Measurements from ENCODE around the gene LUM.

- TF ChIP-seq, protein P1, sequence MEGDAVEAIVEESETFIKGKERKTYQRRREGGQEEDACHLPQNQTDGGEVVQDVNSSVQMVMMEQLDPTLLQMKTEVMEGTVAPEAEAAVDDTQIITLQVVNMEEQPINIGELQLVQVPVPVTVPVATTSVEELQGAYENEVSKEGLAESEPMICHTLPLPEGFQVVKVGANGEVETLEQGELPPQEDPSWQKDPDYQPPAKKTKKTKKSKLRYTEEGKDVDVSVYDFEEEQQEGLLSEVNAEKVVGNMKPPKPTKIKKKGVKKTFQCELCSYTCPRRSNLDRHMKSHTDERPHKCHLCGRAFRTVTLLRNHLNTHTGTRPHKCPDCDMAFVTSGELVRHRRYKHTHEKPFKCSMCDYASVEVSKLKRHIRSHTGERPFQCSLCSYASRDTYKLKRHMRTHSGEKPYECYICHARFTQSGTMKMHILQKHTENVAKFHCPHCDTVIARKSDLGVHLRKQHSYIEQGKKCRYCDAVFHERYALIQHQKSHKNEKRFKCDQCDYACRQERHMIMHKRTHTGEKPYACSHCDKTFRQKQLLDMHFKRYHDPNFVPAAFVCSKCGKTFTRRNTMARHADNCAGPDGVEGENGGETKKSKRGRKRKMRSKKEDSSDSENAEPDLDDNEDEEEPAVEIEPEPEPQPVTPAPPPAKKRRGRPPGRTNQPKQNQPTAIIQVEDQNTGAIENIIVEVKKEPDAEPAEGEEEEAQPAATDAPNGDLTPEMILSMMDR (IDR thresholded peaks at IDR 0.05), result no peak
- no peak for TF ChIP-seq EZH2 (IDR thresholded peaks at IDR 0.05)
- TF ChIP-seq EZH2phosphoT487 (IDR thresholded peaks at IDR 0.05), result no peak
These were observed 12.4 kb downstream of the LUM start for GRCh38 chr12:91098941-91099340.

Data from neural progenitor cell (in vitro differentiated cells).